GM19023 (cell line): ENCODE results near the gene ITGA1.
A peak's percentile ranks its signal among the peaks of the same experiment; 100 is the strongest.

Experiments
- ATAC-seq: cut with Tn5 transposase; IDR thresholded peaks from one replicate; pipeline ENCODE4 v1.9.1; 2021; ENCODE audit warnings: mild to moderate bottlenecking, moderate library complexity; ENCODE audit not compliant: unreplicated experiment

Gene ITGA1

DNA sequence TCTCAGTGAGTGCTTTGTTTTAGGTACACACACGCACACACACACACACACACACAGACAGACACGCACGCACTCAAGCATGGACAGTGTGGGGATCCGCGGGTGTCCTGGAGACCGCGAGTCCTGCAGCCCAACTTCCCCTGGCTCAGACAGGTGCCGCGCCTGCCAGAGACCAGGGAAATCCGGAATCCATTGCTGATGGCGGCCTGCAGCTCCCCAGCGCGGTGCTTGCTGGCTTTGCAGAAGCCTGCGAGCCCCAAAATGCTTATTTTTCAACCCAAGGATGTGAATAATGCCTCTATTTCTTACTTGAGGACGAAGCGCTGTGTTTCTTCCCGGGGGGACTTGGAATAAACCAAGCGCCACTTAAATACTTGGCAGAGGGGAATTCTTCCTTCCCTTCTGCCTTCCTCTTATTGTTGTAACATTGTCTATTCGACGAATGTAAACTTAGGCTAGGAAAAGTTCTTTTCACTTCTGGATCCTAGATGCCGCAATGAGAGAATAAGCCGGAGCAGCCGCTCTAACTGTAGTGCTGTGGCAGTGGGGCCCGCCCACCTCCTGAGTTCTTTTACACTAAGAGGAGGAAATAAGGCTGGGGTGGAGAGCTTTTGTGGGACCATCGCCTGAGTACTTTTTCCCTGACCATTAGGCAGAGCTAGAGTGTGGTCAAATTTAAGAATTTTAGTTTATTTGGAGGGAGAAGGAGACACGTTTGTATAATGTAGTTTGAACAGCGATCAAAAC, 202.2 kb downstream of the ITGA1 start:
- peak; percentile 35 for ATAC-seq

DNA sequence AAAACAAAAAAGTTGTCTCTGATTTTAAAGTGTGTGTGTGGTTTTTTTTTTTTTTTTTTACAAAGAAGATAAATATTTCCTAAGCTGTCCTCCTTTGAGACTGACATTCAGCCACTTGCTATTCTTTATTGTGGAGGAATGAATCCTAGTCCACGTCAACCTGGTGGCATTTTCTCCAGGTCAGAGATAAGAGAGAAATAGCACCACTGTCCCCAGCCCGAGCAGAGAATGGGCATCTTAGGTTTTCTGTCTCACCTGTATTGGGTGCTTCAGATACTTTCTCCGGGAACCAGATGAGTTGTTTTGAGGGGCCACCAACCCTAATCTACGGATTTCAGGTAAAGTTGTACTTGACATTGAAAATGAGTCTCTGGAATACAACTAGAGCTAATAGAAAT, 202.8 kb downstream of the ITGA1 start:
- no peak for ATAC-seq

- ATAC-seq: no peak
These were observed 205.7 kb downstream of the ITGA1 start for GRCh38 chr5:52993367-52993766.

DNA sequence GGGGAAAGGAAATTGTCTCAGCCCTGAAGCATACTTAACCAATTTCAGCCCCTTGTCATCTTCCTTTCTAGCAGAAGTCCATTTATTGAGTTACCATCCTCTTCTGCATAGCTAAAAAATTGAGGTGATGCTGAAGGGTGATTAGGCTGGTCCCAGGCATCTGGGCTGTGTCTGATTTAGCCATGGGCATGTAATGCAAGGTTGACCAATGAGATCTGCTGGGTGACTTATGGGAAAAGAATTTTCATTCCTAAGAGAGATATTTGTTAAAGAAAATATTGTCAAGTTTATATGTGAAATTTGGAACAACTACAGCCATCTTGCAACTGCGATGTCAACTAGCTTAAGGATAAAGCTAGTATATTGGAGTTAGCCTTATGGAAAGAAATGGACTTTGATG, 206.6 kb downstream of the ITGA1 start:
- ATAC-seq: no peak

DNA sequence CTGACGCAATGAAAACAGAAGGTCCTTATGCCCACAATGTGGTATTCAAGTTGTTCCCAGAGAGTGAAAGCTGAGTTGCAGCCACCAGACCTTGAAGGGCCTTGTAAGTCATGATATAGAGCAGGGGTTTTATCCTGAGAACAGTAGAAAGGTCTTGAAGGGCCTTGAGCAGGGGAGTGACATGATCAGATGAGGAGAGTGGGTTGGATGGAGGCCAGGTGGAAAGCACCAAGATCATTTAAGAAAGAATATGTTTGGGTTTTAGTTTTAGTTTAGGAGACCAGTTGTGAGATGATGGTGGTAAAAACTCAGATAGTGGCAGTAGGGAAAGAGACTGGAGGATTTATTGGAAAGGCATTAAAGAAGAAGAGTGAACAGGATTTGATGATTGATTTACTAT, 207.4 kb downstream of the ITGA1 start:
- ATAC-seq: no peak

GRCh38 chr5:52995914-52996313, 208.2 kb downstream of the ITGA1 start:
- no peak for ATAC-seq

DNA sequence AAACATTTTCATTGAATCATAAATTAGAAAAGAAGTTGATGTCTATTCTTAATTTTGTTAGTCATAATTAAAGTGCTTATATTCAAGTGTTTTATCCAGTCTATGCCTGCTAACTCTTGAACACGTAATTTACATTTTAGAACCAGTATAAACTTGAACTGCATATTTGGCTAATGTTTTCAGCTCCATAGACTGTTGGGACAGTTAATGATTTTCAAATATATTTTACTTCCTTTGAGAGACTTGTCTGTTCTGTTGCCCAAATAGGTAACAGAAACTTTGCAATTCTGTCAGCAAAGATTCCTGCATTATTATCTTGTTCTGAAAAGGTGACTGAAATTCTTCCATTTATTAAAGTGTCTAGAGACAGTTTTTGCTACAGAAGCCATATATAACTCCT, 209.3 kb downstream of the ITGA1 start:
- no peak for ATAC-seq

- no peak for ATAC-seq
These were observed 209.7 kb downstream of the ITGA1 start for GRCh38 chr5:52997424-52997823.

- no peak for ATAC-seq
These were observed 211.0 kb downstream of the ITGA1 start for GRCh38 chr5:52998552-52999313.

DNA sequence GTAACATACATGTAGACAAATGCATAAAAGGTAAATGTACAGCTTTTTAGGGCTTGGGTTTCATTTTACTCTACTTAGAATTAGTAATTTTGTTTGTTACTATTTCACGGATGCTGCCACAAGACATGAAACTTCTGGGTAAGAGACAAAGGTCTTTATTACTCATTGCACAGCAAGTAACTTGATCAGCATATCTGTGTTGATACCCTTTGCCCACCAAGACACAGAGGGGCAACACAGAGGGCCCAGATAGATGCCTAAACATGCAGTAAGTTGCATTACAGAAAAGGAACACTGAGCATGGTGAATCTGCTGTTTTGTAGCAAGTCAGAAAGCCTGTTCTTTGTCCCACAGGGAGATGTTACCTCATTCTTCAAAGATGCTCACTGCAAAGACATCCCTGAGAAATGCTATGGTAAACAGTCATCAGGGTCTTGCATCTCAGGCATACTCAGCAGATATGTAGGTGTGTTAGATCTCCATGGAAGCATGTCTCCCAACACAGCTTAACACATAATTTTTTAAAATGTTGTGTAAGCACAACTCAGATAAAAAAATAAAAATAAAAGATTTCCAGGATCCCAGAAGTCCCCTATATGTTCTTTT, 211.7 kb downstream of the ITGA1 start:
- ATAC-seq: no peak

DNA sequence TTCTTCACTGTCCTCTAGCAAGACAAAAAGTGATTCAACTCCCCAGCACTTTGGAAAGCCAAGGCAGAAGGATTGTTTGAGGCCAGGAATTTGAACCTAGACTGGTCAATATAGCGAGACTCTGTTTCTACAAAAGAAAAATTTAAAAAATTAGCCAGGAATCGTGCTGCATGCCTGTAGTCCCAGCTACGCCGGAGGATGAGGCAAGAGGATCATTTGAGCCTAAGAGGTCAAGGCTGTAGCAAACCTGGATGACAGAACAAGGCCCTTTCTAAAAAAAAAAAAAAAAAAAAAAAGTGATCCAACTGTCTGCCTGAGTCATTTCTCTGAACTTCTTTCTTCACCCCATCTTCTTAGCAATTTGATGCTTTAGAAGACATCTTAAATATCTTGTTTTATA, 213.8 kb downstream of the ITGA1 start:
- ATAC-seq: no peak

- no peak for ATAC-seq
These were observed 214.8 kb downstream of the ITGA1 start for GRCh38 chr5:53002491-53002890.

GRCh38 chr5:53003144-53003543, 215.4 kb downstream of the ITGA1 start:
- no peak for ATAC-seq

DNA sequence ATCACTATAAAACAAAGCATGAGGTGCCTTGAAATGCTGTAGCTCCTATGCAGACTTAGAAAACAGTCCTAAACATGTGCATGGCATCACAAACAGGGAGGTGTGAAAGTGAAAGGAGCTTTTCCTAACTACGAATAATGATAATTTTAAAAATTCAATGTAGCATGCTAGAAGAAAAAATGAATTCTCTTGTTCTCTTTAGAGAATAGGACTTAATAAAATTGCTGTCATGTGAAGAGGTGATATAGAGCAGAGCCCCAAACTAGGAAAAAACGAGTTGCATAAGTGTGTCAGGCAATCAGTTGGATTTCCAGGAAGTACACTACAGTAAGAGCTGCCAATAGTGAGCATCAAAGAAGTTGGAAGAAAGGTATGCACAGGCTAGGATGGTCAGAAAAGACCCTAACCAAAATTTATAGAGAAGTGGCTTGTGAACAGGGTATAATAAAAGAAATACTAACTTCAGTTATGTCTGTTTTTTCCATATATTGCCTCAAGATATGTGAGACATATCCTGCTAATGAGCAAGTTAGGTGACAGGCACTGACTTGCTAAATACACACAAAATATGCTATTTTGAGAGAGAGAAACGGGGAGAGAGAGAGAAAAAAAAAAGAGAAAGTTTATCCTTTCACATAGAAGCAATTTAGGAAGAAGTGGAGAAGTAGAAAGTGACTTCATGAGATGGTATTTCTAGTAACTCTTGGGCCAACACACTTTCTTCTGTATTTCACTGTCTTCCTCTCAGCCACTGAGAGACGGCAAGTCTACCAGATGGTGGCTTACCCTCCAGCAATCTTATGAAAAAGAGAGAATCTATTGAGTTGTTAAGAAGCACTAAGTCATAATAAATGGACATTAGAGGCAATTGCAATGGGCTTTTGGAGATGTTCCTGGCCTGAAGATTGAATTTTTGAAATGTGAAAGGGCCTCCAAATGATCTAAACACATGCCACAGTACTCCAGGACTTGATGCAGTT, 219.5 kb downstream of the ITGA1 start:
- no peak for ATAC-seq

DNA sequence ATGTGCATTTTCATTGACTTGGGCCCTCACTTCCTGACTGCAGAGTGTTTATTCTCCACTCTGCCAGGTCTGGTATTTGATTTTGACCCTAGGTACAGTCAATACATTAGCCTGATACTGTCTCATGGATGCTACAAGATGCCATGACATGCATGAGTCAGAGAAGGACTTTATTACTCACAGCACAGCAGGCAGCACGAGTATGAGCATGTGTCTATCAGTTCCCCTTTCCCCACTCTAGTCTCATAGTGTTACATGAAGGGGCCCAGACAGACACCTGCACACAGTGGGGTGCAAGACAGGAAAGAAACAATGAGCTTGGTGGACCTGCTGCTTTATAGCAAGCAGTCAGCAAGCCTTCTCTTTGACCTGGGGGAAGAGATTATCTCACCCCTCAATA, 221.0 kb downstream of the ITGA1 start:
- ATAC-seq: peak; percentile 96
